NCI-H460 (cell line): ENCODE data around the gene SOBP. TPM values are rescaled to one million over a fixed set of nuclear protein-coding genes. Genes with fewer than 3 reads are reported as not detected.

ENCODE experiments used
- DNase-seq: peaks from one replicate; pipeline ENCODE4 v3.0.0-alpha.2; 2016; ENCODE audit warnings: low read depth; ENCODE audit errors: extremely low read depth
- total RNA-seq: library from RNA; depleted of rRNA; stranded (reverse); fragments of >200 nt; shearing (Covaris generic); gene quantifications from 2 replicates; pipeline ENCODE4 v1.2.3, GENCODE V29; 2014

The SOBP gene
- total RNA-seq, 1 experiment from 2014 or later = 0.59 TPM

DNA sequence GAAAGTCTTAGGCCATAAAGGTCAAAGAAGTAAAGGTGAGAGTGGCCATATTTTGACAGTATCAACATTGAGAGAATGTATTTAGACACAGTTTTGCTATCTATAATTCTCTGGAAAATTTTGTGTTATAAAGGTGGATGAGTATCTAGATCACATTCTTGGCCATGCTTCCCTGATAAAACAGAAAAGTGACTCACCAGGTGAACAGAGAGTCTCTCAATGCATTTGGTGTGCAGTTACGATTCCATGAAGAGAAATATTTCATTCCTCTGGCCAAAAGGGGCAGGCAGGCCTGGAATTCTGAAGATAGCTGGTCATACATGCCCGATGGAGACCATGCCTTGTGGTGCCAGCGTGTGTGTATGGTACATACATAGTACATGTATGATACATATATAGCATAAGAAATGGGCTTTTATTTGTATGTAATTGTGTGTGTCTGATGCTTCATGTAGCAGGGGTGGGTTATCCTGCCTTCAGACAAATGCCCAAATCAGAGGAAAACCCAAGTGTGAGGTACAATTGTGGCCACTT lies 164.0 kb downstream of the SOBP start:
- DNase-seq = no peak

DNA sequence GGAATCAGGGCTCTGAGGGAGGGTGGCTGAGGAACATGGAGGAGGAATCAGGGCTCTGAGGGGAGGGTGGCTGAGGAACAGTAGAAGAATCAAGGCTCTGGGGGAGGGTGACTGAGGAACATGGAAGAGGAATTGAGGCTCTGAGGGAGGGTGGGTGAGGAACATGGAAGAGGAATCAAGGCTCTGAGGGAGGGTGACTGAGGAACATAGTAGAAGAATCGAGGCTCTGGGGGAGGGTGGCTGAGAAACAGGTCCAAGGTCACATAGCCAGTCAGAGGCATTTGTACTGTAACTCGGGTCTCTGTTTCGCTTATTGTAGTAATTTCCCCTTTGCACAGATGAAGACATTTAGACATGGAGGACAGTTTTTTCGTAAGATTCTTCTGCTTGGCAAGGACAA lies 164.8 kb downstream of the SOBP start:
- no peak for DNase-seq

DNA sequence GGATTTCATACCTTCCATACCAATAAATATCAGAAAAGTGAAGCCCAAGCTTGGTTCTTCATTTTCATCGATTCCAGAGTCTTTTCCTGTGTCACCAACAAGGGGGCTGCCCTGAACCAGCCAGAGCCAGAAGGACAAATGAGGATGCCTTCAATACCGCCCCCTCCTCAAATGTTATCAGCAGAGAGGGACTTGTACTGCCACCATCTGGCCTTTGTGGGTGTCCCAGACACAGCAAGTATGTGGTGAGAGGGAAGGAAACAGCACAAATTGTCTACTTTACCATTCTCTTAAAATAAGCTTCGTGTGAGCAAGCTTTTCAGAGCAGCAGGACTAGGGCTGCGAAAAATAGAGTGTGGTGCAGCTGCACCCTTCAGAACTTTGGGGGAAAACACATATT lies 165.3 kb downstream of the SOBP start:
- no peak for DNase-seq

DNA sequence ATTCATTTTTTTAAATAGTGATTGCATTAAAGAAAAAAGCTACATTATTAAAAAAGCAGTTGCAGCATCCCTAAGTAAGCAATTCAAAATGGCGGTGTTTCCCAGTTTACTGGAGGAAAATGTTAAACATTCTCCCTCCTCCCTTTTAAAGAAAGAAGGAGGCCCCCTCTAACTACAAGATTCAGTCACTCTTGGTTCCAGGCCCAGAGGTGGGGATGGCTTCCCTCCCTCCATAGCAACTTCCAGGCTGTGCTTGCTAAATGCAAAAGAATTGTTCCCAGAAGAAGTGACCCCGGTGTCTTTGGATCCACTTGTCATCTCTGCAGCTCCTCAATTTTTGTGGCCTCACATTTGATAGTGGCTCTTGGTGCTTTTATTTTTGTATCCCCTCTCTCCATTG lies 165.9 kb downstream of the SOBP start:
- no peak for DNase-seq

DNA sequence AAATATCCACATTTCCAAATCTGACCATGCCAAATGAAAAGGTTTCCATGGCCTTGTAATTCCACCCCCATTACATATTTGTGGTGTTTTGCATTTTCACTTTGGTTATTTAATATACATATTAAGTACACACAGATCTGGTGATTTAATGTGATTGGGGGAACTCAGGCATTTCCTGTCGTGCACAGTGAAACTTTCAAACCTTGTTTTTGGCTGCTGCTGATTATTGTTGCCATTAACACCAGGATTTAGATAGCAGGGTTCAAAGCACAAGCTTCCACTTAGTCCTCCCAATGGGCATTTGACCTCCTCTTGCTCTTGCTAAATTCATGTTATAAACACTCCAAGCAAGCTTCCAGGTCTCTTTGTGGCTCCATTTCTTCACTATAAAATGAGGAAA lies 166.5 kb downstream of the SOBP start:
- no peak for DNase-seq

DNA sequence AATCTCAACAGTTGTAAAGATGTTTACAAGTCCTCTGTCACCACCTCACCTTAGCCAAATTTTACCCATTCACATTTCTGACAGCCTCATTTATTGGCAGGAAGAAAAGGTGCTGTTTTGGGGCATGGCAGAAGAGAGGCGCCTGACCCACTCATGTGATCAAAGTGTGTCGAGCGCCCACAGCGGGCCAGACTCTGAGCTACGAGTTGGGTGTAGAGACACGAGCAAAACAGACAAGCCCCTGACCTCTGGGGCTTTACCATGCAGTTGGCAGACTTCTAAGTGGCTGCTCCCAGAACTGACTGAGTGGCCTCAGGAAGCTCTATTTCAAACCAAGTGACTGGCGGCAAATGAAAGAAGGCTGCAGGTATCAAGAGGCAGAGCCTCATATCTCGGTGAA lies 167.0 kb downstream of the SOBP start:
- DNase-seq = no peak

DNA sequence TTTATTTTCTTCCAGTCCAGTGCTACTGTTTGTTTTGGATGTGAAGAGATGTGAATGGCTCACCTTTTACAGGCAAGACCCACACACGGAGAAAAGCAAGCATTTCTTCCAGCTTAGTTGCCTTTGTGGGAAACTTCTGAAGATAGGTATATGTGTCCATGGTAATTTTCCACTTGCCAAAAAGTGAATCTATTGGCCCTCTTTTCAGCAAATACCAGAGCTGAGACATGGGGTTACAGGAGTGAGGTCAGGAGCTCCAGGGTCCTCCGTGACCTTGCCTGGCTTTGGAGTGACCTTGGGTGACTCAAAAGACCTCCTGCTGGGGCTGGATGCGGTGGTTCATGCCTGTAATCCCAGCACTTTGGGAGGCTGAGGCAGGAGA lies 167.4 kb downstream of the SOBP start:
- DNase-seq = no peak

DNA sequence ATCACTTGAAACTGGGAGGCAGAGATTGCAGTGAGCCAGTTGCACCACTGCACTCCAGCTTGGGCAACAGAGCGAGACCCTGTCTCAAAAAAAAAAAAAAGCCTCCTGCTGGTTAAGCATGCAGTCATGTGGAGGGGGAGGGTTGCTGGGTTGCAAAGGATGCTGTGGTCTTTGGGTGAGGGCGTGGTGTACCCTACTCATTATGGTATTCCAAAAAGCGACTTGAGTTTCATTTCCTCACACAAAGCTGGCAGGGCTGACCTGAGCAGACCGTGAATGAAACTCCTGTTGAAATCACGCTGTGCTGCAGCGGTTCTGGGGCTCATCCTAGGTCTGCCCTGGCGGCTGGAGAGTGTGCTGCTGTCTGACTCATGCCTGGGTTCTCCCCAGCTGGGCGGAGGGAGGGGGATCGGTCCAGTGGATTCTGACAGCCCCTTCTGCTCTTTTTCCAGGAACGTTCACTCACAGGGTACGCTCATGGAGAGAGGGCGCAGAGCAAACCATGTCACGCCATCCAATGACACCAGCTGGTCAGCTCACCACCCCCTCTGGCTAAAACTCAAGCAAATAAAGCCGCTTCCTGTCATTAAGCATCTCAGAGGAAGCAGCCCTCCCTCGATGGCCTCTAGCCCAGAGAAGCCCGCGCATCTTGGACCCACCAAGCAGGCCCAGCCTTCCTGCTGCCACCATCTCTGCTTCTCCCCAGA lies 168.0 kb downstream of the SOBP start:
- no peak for DNase-seq

DNA sequence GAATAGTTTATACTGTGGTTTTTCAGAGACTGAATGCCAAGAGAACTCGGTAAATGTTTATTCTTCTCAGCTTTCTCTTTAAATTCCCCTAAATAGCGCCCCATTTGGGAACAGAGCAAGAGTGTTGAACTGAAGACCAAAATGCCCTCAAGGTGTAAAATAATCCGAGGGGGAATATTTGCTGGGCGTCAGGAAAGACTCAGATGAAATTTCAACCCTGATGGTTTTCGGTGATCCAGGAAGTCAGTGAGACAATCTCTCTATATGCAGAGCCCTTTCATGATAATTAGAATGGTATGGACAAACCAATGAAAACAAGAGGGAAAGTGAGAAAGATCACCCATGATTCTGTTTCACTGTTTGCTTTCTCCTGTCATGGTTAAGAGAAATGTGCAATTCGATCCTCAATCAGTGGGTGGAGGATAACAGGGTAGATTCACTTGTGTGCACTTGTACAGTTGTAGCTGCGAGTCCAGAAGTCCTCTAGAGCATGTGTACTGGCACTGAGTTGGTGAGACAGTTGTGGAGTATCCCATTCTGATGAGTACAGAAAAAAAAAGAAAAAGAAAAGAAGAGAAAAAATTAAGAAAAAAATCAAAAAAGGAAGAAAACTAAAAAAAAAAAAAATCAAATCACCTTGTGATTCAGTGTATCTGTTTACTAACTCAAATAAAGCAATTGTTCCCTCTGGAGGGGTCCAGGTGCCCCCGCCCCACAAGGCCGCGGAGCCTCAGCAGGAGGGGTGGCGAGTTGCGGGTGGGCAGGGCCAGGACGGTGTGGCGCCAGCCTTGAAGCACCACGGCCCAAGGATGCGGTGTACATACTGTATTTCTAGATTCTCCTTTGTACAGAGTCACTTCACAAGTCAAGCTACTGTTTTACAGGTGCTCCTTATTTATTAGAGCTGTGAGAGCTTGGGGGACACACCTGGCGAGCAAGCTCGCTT lies 169.3 kb downstream of the SOBP start:
- no peak for DNase-seq

DNA sequence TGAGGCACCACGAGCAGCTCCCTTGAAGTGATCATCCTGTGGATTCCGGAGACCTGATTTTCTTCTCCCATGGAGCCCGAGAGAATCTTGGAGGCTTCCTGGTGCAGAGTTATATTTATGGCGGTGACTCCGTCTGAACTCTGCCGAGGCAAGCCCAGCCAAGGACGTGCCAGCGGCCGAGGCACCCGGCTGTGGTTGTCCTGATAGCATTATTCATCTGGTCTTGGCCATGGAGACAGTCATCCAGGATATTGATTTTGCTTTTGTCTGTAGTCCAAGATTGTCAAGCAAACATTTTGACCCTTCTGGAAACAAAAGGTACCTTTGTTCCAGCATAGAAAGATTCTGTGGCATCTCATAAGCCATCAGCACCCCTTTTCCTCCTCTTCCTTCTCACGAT lies 170.9 kb downstream of the SOBP start:
- DNase-seq = no peak

DNA sequence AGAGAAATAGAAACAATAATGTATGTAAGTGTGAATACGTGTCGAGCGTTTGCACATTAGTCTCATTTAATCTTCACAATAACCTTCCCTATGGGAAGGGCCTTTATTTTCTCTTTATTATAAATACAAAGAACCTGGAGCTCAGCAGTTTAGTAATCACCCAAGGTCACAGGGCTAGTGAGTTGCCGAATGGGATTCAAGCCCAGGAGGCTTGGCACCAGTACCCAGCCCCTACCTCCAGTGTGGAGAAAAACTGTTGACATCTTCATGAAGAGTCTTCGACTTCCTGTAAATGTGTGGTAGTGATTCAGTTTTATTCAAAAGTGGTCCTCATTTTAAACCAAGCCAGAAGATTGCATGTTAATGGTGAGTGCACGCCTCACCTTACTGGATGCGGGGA lies 171.4 kb downstream of the SOBP start:
- no peak for DNase-seq

DNA sequence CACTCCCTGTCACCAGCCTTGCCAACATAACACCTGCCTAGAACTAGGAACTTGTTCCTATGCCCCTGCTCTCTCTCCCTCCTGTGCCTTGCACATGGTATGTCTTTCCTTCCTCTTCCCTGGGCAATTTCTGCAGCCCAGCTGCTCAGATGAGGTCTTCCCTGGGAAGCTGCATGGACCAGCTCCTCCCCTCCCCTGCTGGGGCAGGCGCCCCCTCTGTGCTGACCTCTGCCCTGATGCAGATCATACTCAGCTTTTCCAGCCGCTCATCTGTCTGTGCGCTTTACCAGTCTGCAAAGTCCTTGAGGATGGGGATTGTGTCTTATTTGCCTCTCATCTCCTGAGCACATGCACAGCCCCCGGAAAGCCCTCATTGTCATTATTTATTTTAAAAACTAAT lies 172.4 kb downstream of the SOBP start:
- DNase-seq = no peak

DNA sequence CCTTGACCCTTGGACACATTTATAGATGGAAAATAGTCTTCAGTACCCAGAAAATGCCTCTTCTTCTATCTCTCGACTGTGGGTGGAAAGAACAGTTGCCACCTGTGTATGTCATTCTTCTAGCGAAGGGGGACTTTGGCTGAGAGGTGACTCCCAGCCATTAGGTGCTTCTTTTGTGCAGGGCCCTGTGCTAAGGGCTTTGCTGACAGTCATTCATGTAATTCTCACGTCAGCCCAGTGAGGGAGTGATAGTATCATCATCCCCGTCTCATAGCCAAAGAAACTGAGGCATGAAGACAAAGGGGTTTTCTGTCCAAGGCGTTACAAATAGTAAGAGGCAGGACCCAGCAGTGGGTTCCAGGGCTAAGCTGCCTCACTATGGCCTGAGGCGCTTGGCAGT lies 173.4 kb downstream of the SOBP start:
- DNase-seq = no peak

DNA sequence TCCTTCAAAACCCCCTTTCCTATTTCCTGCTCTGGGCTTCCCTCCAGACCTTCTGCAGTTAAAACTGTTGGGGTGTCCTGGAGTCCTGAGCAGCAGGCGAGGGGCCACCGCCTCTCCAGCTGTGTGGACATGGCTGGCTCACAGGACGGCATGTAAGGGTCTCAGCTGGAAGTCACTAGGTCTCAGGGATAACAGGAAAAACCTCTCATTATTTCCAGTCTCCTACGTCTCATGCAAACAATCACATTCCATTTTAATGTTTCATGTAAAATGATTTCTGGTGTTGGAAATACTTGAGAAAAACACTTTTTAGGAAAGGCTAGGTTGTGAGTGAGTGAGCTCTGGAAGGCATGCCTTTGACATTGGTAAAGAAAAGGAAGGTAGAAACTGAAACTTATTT lies 175.5 kb downstream of the SOBP start:
- no peak for DNase-seq

DNA sequence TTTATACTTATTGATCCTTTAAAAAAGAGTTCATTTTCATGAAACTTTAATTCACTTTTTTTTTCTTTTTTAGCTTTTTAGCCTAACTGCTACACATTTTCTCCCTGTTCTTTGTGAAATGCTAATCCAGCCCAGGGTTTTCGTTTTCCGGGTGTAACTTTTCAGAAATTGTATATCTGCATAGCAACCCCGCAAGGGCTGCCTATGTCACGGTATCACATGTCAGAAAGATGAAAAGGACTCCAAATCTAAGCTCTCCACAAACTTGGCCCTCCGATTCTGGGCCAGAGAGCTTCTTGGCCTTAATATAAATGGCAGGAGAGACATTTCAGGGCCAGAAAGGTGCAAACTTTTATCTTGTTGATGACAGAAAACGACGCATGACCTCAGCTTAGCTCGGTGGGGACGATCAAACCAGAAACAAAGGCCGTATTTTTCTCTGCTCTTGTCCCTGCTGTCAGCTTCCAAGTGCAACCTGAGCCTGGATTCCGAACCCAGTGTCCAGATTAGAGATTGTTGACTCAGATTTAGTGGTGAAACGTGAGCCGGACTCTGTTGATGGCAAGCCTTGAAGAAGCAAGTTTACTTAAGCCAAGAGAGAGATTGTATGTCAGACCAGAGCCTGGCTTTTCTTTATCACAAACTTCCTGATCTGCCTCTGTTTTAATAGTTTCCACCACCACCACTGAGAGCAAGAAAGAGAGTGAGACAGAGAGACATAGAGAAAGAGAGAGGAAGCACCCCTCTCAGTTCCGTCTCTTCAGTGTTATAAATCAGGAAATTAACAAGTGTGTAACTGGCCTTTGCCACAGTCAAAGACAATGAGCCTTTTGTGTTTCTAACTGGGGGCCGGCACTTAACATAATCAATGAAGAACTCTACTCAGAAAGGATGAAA lies 176.4 kb downstream of the SOBP start:
- DNase-seq = no peak

DNA sequence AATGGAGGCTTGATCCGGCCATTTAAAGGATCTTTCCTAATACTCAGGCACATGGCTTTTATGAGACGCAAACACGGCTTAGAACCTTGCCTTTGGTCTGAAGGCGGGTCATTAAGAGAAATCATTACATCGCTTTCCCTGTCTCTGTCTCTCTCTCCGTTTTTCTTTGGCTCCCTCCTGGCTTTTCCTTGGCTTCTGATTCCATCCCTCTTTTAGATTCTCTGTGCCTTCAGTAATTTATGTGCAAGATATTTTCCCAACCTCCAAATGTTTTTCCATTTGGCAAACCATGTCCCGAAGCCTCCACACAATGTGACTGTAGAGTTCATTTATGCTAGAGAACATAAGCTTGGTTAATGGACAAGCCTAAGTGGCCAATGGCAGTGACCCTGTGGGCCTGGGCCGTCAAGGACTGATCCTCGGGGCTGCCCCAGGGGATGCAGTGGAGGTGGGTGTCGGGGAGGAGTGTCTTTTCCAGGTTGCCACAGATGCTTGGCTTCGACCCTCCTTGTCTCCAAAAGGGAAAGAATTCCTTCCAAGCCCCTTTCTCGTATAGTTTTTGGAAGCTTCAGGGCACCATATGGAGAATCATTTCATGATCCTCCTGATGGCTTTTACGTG lies 177.2 kb downstream of the SOBP start:
- no peak for DNase-seq

DNA sequence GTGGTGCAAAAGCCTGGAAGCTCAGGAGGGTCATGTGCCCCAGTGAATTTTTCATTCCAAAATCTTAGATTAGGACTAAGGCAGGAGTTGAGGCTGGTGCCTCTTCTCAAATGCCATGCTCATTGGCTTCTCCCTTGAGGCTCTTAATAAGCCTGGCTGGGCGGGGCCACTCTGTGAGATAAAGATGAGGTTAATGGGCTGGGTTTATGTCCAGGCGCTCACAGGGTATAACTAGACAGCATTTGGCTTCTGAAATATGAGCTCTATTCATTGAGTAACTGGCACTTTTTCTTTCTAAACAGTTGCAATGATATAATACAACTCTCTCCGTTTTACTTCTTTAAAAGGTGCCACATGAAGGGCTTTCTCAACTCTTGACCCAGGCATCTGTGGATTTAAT lies 177.9 kb downstream of the SOBP start:
- no peak for DNase-seq

DNA sequence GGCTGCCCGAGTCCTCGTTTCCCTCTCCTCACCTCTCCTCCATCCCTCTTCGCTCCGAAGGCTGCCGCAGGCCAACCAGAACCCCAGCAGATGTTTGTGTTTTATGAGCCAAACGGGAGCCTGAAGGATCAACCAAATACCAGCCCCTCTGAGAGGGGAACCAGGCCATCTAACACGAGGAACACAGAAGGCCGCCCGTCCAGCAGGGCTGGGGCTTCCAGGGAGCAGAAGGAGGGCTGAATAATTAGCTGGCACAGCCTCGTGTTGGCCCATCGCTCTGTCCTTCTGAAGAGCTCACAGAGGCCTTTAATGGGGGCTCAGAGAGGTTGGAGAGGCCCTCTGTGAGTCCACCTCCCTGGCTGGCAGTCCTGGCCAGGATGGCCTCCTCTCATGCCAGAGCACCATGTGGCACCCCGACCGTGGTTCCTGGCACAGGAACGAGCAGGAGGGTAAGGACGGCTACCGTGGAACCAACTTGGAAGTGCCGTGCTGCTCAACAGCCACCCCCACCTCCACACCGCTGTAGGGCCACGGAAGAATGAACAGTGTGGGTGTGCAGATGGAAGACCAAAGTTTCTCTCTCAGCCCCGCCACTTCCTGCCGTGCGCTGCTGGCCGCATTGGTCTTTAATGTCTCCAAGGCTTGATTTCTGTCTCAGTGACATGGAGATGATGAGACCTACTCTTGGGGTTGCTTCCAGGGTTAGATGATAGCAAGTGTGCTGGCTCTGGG lies 179.0 kb downstream of the SOBP start:
- DNase-seq = no peak

DNA sequence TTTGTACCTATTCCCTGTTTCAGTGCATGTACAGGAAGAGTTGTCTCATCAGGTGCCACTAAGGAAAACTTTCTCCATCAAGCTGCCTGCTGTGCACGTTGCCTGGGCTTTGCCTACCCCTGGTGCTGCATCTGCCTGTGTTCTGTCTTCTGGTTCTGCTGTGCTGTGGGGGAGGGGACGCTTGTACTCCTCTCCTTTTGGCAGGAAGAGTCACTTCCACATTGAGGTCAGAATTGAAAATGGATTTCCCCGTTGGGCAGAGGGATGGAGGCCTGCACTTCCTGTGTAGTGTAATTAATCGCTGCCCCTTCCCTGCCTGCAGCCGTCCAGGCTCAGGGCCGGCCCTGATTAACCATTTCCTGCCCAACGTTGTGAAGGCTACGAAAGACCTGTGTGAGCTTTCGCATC lies 180.9 kb downstream of the SOBP start:
- no peak for DNase-seq

DNA sequence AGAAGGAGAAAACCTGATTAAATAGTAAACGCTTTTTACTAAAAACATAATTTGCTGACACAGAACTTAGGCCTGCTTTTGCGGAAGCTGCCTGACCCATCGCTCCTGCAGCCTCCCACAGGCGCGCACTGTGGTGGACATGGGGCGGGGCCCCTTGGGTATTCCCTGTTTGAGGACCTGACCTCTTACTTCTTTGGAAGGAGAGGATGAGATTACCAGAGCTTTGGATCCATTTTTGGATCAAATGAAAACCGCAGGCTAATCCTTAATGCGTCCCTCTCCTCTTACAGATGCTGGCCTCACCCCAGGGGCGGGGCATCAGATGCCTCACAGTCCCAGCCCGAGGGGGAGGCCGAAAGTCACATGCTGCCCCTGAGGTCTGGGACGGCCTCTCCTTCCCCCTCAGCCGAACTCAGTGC lies 183.2 kb downstream of the SOBP start:
- no peak for DNase-seq
